Nephron progenitor cell (in vitro differentiated cells): ENCODE results near the gene HSDL2.

Experiments used
- DNase-seq: peaks from one replicate; pipeline ENCODE4 v3.0.0; 2021
- H3K27ac Mint-ChIP-seq: 2 replicates; pipeline ENCODE4 v1.8.0; 2021; ENCODE audit warnings: mild to moderate bottlenecking, moderate library complexity, mixed read lengths
- H3K27me3 Mint-ChIP-seq: 2 replicates; pipeline ENCODE4 v1.8.0; 2021; ENCODE audit warnings: mild to moderate bottlenecking, low read depth, mixed read lengths; ENCODE audit not compliant: poor library complexity
- H3K36me3 Mint-ChIP-seq: 2 replicates; pipeline ENCODE4 v1.8.0; 2021; ENCODE audit warnings: low read depth, mixed read lengths
- H3K4me1 Mint-ChIP-seq: 2 replicates; pipeline ENCODE4 v1.8.0; 2021; ENCODE audit warnings: mixed read lengths
- H3K4me3 Mint-ChIP-seq: 2 replicates; pipeline ENCODE4 v1.8.0; 2021; ENCODE audit warnings: mild to moderate bottlenecking, moderate library complexity, mixed read lengths
- H3K9me3 Mint-ChIP-seq: 2 replicates; pipeline ENCODE4 v1.8.0; 2021; ENCODE audit warnings: mild to moderate bottlenecking, moderate library complexity, mixed read lengths
- CTCF ChIP-seq: fragments of 200-600 bp; sonication (generic); IDR thresholded peaks from 2 replicates; pipeline ENCODE4 v1.5.0; 2021; ENCODE audit warnings: antibody characterized with exemption

The HSDL2 gene

GRCh38 chr9:112487008-112487798 lies 107.3 kb downstream of the HSDL2 start:
- H3K36me3 Mint-ChIP-seq = peaks cover 26% of the 10 kb centered on the region
- peak; percentile 71 for DNase-seq
- peak overlapping the region; percentile 87 for H3K27ac Mint-ChIP-seq
- H3K27me3 Mint-ChIP-seq = no peaks in the 10 kb centered on the region
- peaks cover 13% of the 10 kb centered on the region for H3K9me3 Mint-ChIP-seq
- peak overlapping the region; percentile 97 for H3K4me3 Mint-ChIP-seq
- peaks cover 46% of the 10 kb centered on the region for H3K4me1 Mint-ChIP-seq
- no peak for TF ChIP-seq CTCF

- H3K27ac Mint-ChIP-seq = peak overlapping the region; percentile 87
- peak overlapping the region; percentile 97 for H3K4me3 Mint-ChIP-seq
- no peak for DNase-seq
- H3K27me3 Mint-ChIP-seq = no peaks in the 10 kb centered on the region
- peaks cover 20% of the 10 kb centered on the region for H3K9me3 Mint-ChIP-seq
- peaks cover 31% of the 10 kb centered on the region for H3K36me3 Mint-ChIP-seq
- TF ChIP-seq CTCF = no peak
- peaks cover 46% of the 10 kb centered on the region for H3K4me1 Mint-ChIP-seq
These were observed 108.0 kb downstream of the HSDL2 start for GRCh38 chr9:112487799-112488340.

GRCh38 chr9:112489039-112489546 lies 109.2 kb downstream of the HSDL2 start:
- no peak for DNase-seq
- H3K9me3 Mint-ChIP-seq = peaks cover 32% of the 10 kb centered on the region
- peak overlapping the region; percentile 47 for H3K27ac Mint-ChIP-seq
- H3K4me3 Mint-ChIP-seq = peak overlapping the region; percentile 97
- TF ChIP-seq CTCF = no peak
- peaks cover 44% of the 10 kb centered on the region for H3K36me3 Mint-ChIP-seq
- H3K4me1 Mint-ChIP-seq = peaks cover 46% of the 10 kb centered on the region
- H3K27me3 Mint-ChIP-seq = no peaks in the 10 kb centered on the region

GRCh38 chr9:112489876-112490666 lies 110.2 kb downstream of the HSDL2 start:
- peaks cover 42% of the 10 kb centered on the region for H3K9me3 Mint-ChIP-seq
- no peak for TF ChIP-seq CTCF
- no peaks in the 10 kb centered on the region for H3K27me3 Mint-ChIP-seq
- peaks cover 46% of the 10 kb centered on the region for H3K4me1 Mint-ChIP-seq
- H3K36me3 Mint-ChIP-seq = peaks cover 53% of the 10 kb centered on the region
- H3K27ac Mint-ChIP-seq = peak overlapping the region; percentile 44
- peak overlapping the region; percentile 97 for H3K4me3 Mint-ChIP-seq
- no peak for DNase-seq

- H3K27me3 Mint-ChIP-seq = no peaks in the 10 kb centered on the region
- no peak overlapping the region for H3K27ac Mint-ChIP-seq
- no peak for TF ChIP-seq CTCF
- H3K4me1 Mint-ChIP-seq = peaks cover 26% of the 10 kb centered on the region
- DNase-seq = no peak
- H3K4me3 Mint-ChIP-seq = no peak overlapping the region
- H3K36me3 Mint-ChIP-seq = peaks cover 86% of the 10 kb centered on the region
- H3K9me3 Mint-ChIP-seq = peaks cover 61% of the 10 kb centered on the region
These were observed 113.7 kb downstream of the HSDL2 start for GRCh38 chr9:112493393-112494137.
